ENCODE data around the gene TSC2.
A peak's percentile ranks its signal among the peaks of the same experiment; 100 is the strongest.
"Not testable (repeated sequence)": the region's sequence is repeated elsewhere in the genome, so short reads cannot be mapped to it uniquely, and the experiment has no call there.

TSC2 gene

DNA sequence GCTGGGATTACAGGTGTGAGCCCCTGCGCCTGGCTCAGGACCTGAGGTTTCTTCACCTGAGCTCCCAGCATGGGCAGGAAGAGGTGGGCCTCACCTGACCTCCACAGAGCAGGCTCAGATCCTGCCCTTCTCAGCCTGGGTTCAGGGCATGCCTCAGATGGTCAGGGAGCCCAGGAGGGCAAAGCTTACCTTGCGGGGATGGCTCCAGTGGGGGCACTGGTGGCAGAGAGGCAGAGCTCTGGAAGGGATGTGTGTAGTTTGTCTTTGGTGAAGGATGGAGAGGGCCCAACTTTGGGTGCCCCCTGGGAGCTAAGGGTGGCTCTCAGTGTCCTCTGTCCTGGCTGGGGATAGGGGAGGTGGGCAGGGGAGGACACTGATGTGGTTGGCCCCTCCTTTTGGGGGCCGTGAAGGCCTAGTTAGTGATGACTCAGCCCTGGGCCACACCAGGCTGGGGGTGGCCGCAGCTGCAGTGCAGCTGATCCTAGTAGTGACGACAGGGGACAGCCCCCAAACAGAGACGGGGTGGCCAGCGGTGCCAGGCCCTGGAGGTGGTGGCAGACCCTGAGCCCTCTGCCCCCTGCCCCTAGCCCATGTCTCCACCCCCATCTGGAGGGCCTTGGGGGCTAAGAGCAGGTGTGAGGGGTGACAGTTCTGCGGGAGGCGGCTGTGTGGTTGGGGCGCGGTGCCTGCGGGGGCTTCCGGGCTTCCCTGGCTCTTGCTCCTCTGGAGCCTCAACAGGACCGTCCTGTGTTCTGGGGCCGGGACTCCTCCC lies 15.3 kb upstream of the TSC2 start:
- no peaks in the 10 kb centered on the region for H3K79me2 ChIP-seq (ENCODE audit: control insufficient read depth, insufficient read depth, low read length, unreplicated experiment)
- H2AFZ ChIP-seq (ENCODE audit: low read length, unreplicated experiment), result no peak overlapping the region
- H3K36me3 ChIP-seq (ENCODE audit: insufficient read depth, low read length), result no peaks in the 10 kb centered on the region
- peak overlapping the region; percentile 75; the same call in 1 of the 2 replicates for H3K4me3 ChIP-seq (ENCODE audit: low read depth, low read length)
- peak overlapping the region; percentile 60; the same call in 1 of the 2 replicates for H3K27ac ChIP-seq (ENCODE audit: low read depth, low read length)
- no peaks in the 10 kb centered on the region for H3K27me3 ChIP-seq (ENCODE audit: insufficient read depth, low read length)
- H3K4me1 ChIP-seq (ENCODE audit: control insufficient read depth, insufficient read depth, low read length, unreplicated experiment), result peaks cover 39% of the 10 kb centered on the region

DNA sequence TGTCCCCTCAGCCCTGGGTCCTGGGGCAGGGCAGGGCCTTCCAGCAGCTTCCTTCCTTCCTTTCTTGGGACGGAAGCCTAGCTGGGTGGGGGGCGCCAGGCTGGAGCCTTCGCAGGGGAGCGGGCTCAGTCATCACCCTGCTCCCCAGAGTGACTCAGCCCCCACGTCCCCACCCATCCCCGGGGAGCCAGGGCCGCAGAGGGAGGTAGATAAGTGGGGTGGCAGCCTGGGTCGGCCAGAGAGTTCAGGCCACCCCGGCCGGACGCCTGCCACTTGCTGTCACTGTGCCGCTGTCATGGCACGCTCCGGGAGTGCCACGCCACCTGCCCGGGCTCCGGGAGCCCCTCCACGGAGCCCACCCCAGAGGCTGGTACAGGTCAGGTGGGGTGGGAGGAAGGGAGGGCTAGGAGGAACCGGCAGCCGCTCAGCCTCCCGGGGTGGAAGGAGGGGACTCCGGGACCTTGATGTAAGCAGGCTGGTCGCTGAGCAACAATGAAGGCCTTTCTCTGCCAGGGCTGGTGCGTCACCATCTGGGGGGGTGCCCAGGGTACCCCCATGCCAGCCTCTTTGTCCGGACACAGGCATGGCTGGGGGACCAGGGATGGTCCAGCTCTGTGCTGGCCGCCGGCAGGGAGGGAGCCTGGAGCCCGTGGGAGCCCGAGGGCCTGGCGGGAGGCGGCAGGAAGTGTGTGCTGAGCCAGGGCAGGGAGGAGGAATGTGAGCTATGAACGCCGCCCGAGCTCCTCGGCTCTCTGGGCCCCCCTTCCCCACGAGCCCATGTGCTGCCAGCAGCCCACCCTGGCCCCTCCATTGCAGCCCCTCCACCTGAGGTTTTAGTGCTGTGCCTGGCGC lies 14.5 kb upstream of the TSC2 start:
- Histone ChIP-seq H3K27ac (ENCODE audit: low read depth, low read length) (peak overlapping the region; percentile 60), H3K79me2 (ENCODE audit: control insufficient read depth, insufficient read depth, low read length, unreplicated experiment) (no peaks in the 10 kb centered on the region), H3K36me3 (ENCODE audit: insufficient read depth, low read length) (no peaks in the 10 kb centered on the region), H2AFZ (ENCODE audit: low read length, unreplicated experiment) (no peak overlapping the region), H3K4me1 (ENCODE audit: control insufficient read depth, insufficient read depth, low read length, unreplicated experiment) (peaks cover 36% of the 10 kb centered on the region), H3K4me3 (ENCODE audit: low read depth, low read length) (peak overlapping the region; percentile 75), H3K27me3 (ENCODE audit: insufficient read depth, low read length) (no peaks in the 10 kb centered on the region)

DNA sequence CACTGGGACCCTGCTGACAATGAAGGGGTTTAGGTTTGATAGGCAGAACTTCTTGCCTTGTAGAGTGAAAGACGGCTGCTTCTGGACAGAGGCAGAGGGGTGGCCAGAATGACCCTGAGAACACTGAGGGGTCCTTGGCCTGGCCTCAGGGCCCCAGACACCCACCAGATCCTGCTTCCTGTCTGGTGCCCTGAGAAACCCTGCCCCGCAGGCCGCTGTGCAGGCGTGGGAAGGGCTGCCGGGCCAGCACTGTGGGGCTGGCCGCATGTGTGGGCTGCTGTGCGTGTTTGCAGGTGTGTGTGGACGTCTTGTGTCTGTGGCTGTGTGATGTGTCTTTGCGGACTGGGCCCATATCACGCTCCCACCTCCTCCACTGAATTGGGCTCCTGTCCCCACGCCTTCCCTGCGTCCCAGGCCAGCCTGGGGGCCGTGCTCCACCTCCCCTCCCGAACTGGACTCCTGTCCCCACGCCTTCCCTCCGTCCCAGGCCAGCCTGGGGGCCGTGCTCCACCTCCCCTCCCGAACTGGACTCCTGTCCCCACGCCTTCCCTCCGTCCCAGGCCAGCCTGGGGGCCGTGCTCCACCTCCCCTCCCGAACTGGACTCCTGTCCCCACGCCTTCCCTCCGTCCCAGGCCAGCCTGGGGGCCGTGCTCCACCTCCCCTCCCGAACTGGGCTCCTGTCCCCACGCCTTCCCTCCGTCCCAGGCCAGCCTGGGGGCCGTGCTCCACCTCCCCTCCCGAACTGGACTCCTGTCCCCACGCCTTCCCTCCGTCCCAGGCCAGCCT lies 13.7 kb upstream of the TSC2 start:
- H3K4me1 ChIP-seq (ENCODE audit: control insufficient read depth, insufficient read depth, low read length, unreplicated experiment), result peaks cover 39% of the 10 kb centered on the region
- H3K79me2 ChIP-seq (ENCODE audit: control insufficient read depth, insufficient read depth, low read length, unreplicated experiment); H2AFZ ChIP-seq (ENCODE audit: low read length, unreplicated experiment); H3K27me3 ChIP-seq (ENCODE audit: insufficient read depth, low read length); H3K36me3 ChIP-seq (ENCODE audit: insufficient read depth, low read length): not testable (repeated sequence)
- H3K4me3 ChIP-seq (ENCODE audit: low read depth, low read length), result peak overlapping the region; percentile 75
- H3K27ac ChIP-seq (ENCODE audit: low read depth, low read length), result peak overlapping the region; percentile 60

GRCh38 chr16:2034696-2035430 lies 12.9 kb upstream of the TSC2 start:
- Histone ChIP-seq H3K27me3 (ENCODE audit: insufficient read depth, low read length) (no peaks in the 10 kb centered on the region), H3K36me3 (ENCODE audit: insufficient read depth, low read length) (no peaks in the 10 kb centered on the region), H3K79me2 (ENCODE audit: control insufficient read depth, insufficient read depth, low read length, unreplicated experiment) (no peaks in the 10 kb centered on the region), H3K4me3 (ENCODE audit: low read depth, low read length) (peak overlapping the region; percentile 53), H3K27ac (ENCODE audit: low read depth, low read length) (peak overlapping the region; percentile 65), H3K4me1 (ENCODE audit: control insufficient read depth, insufficient read depth, low read length, unreplicated experiment) (peaks cover 43% of the 10 kb centered on the region), H2AFZ (ENCODE audit: low read length, unreplicated experiment) (no peak overlapping the region)

DNA sequence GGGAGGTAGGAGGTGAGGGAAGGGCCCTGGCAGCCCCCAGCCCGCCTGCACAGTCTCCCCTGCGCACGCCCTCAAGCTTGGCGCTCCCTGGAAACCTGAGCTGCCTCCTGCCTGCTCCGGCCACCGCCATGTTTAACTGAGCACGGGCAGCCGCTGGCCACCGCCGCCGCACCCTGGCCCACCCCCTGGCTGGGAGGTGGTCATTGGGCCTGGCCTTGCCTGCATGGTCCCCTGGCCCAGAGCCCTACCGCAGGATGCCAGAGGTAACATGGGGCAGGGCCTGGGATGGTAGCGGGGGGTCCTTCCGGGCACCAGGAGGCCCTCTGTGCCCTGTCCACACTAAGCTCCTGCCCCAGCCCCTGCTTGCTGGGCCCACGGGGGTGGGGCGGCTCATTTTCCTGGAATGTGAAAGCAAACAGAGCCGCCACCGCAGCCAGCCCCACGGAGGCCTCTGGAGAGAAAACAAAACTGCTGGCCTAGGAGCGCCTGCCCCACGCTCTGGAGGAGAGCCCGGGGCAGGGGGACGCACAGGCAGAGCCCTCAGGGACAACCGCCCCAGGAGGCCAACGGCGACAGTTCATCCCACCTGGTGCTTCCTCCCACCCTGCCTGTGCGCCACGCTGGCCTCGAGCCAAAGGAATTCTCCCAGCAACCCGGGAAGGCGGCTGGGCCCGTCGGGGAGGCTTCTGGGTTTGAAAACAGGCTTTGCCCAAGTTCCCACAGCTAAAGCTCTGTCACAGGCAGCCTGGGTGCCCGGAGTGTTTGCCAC lies 12.2 kb upstream of the TSC2 start:
- H3K27me3 ChIP-seq (ENCODE audit: insufficient read depth, low read length), result no peaks in the 10 kb centered on the region
- peak overlapping the region; percentile 65 for H3K27ac ChIP-seq (ENCODE audit: low read depth, low read length)
- no peaks in the 10 kb centered on the region for H3K79me2 ChIP-seq (ENCODE audit: control insufficient read depth, insufficient read depth, low read length, unreplicated experiment)
- H2AFZ ChIP-seq (ENCODE audit: low read length, unreplicated experiment), result no peak overlapping the region
- peak overlapping the region; percentile 53 for H3K4me3 ChIP-seq (ENCODE audit: low read depth, low read length)
- H3K4me1 ChIP-seq (ENCODE audit: control insufficient read depth, insufficient read depth, low read length, unreplicated experiment), result peaks cover 43% of the 10 kb centered on the region
- H3K36me3 ChIP-seq (ENCODE audit: insufficient read depth, low read length), result no peaks in the 10 kb centered on the region

DNA sequence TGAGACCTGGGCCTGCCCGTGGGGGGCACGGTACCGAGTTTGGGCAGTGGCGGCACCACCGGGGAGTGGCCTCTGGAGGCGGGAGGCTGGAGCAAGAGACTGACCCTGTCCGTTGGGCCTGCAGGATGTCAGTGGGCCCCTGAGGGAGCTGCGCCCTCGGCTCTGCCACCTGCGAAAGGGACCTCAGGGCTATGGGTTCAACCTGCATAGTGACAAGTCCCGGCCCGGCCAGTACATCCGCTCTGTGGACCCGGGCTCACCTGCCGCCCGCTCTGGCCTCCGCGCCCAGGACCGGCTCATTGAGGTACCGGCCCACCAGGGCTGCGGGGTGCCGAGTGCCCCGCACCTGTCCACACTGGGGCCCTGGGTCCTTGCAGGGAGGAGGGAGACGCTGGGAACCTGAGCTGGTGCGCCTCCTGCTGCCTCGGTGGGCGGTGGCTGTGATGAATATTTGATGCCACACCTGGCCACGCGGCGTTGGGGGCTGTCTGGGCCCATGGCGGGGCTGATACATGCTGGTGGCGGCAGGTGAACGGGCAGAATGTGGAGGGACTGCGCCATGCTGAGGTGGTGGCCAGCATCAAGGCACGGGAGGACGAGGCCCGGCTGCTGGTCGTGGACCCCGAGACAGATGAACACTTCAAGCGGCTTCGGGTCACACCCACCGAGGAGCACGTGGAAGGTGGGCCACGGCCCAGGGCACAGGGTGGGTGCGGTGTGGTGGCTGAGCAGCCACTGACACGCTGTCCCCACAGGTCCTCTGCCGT lies 11.4 kb upstream of the TSC2 start:
- Histone ChIP-seq H3K36me3 (ENCODE audit: insufficient read depth, low read length) (no peaks in the 10 kb centered on the region), H3K79me2 (ENCODE audit: control insufficient read depth, insufficient read depth, low read length, unreplicated experiment) (no peaks in the 10 kb centered on the region), H3K27me3 (ENCODE audit: insufficient read depth, low read length) (no peaks in the 10 kb centered on the region), H3K27ac (ENCODE audit: low read depth, low read length) (peak overlapping the region; percentile 65), H3K4me1 (ENCODE audit: control insufficient read depth, insufficient read depth, low read length, unreplicated experiment) (peaks cover 43% of the 10 kb centered on the region), H3K4me3 (ENCODE audit: low read depth, low read length) (peak overlapping the region; percentile 53), H2AFZ (ENCODE audit: low read length, unreplicated experiment) (no peak overlapping the region)

DNA sequence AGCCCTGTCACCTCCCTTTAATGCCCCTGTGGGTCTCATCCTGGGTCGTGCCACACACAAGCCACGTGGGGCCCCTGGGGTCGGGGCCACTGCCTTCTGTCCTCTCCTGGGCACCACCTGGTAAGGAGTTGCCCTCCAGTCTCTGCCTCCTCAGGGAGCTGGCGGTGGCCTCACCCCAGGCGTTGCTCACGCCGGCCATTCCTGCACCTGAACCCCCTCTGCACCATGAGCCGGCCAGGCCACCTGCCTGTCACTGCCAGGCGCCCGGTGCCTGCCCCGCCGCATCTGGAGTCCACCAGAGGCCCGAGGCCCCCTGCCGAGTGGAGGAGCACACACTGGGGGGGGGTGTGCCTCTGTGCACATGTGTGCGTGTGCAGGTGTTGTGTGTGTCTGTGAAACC lies 10.7 kb upstream of the TSC2 start:
- Histone ChIP-seq H3K27me3 (ENCODE audit: insufficient read depth, low read length) (no peaks in the 10 kb centered on the region), H3K36me3 (ENCODE audit: insufficient read depth, low read length) (no peaks in the 10 kb centered on the region), H2AFZ (ENCODE audit: low read length, unreplicated experiment) (no peak overlapping the region), H3K79me2 (ENCODE audit: control insufficient read depth, insufficient read depth, low read length, unreplicated experiment) (no peaks in the 10 kb centered on the region), H3K4me3 (ENCODE audit: low read depth, low read length) (no peak overlapping the region), H3K27ac (ENCODE audit: low read depth, low read length) (no peak overlapping the region), H3K4me1 (ENCODE audit: control insufficient read depth, insufficient read depth, low read length, unreplicated experiment) (peaks cover 43% of the 10 kb centered on the region)

GRCh38 chr16:2037647-2038381 lies 10.0 kb upstream of the TSC2 start:
- H3K4me3 ChIP-seq (ENCODE audit: low read depth, low read length), result no peak overlapping the region
- no peaks in the 10 kb centered on the region for H3K79me2 ChIP-seq (ENCODE audit: control insufficient read depth, insufficient read depth, low read length, unreplicated experiment)
- no peaks in the 10 kb centered on the region for H3K36me3 ChIP-seq (ENCODE audit: insufficient read depth, low read length)
- peaks cover 37% of the 10 kb centered on the region for H3K4me1 ChIP-seq (ENCODE audit: control insufficient read depth, insufficient read depth, low read length, unreplicated experiment)
- no peaks in the 10 kb centered on the region for H3K27me3 ChIP-seq (ENCODE audit: insufficient read depth, low read length)
- H2AFZ ChIP-seq (ENCODE audit: low read length, unreplicated experiment), result no peak overlapping the region
- no peak overlapping the region for H3K27ac ChIP-seq (ENCODE audit: low read depth, low read length)
